Psoas muscle (tissue), 8 donors: ENCODE measurements around the gene URM1. TPM values are rescaled to one million over a fixed set of nuclear protein-coding genes. Genes with fewer than 3 reads are reported as not detected.

Source experiments
- ATAC-seq, 4 donors: fragments of 200-7000 bp; cut with Tn5 transposase; one replicate each; pipeline ENCODE4 v1.9.1; 2020; ENCODE audit warnings: moderate library complexity in 3 of 4, mild to moderate bottlenecking in 2 of 4
- DNase-seq, 2 donors: peaks; one replicate each; pipeline ENCODE4 v3.0.0-alpha.2; 2020
- H3K27ac ChIP-seq: fragments of 200-600 bp; one replicate; pipeline ENCODE4 v1.8.0; 2022
- H3K27me3 ChIP-seq, 3 donors: fragments of 200-600 bp in 1 of 3; one replicate each; pipeline versions ENCODE4 v1.6.1 to v1.8.0; 2013 to 2022; ENCODE audit warnings: low read length in 2 of 3, mild to moderate bottlenecking in 2 of 3, moderate library complexity in 1 of 3; ENCODE audit not compliant: insufficient read depth in 3 of 3
- H3K36me3 ChIP-seq, 2 donors: fragments of 200-600 bp in 1 of 2; one replicate each; pipeline versions ENCODE4 v1.6.1 to v1.8.0; 2013 to 2022; ENCODE audit warnings: low read depth in 1 of 2, mild to moderate bottlenecking in 1 of 2, moderate library complexity in 1 of 2; ENCODE audit not compliant: insufficient read depth in 1 of 2
- H3K4me1 ChIP-seq: fragments of 200-600 bp; one replicate; pipeline ENCODE4 v1.8.0; 2022
- H3K4me3 ChIP-seq: fragments of 200-600 bp; one replicate; pipeline ENCODE4 v1.8.0; 2022; ENCODE audit warnings: mild to moderate bottlenecking
- H3K9me3 ChIP-seq: fragments of 200-600 bp; one replicate; pipeline ENCODE4 v1.8.0; 2022
- CTCF ChIP-seq: fragments of 200-600 bp; IDR thresholded peaks from one replicate; pipeline ENCODE4 v1.8.0; 2022; ENCODE audit warnings: antibody characterized with exemption
- WGBS, 3 donors: extraction: QIAGEN DNeasy Blood & Tissue Kit; methylation state at CpG; one replicate each; pipeline versions ENCODE4 v1.1.6 to v1.1.7; 2013; 5-methylcytosine and 5-hydroxymethylcytosine counted together
- intact Hi-C, 2 donors: fragments of 100-400 bp; cut with DNase I; formaldehyde crosslinking; loops; one replicate each; pipeline versions ENCODE4 v1.11.0 to v1.14.2; 2022
- polyA plus RNA-seq, 3 donors: library from polyadenylated mRNA; stranded (reverse); fragments of 200-250 nt; gene quantifications; one replicate each; pipeline ENCODE4 v1.2.3, GENCODE V29; 2013
- total RNA-seq, 4 donors: library from RNA; stranded (reverse); fragmentation: NEBNext Ultra II Directional in 2 of 4; extraction: Animal tissue kit (Norgen Biotek cat#: 25700) in 2 of 4; gene quantifications; one replicate each; pipeline versions ENCODE4 v1.2.1 to v1.2.4, GENCODE V29; 2021 to 2023
- donor health status: healthy with polysubstance abuse.
- donor health status: DM: no; HTN: no; CAD: no; lungs with moderate emphysema.
- donor health status: Bipolar disorder and iron deficiency.
- donor health status: healthy.
- donor health status: DM: yes; HTN: yes; CAD: no.
- donor health status: DM: no; HTN: no; CAD: no.
- donor health status: DM: no; HTN: no; CAD: no.
- donor health status: DM: yes; HTN: yes; CAD: no.

The URM1 gene
- total and polyA plus RNA-seq, 7 donors, result 34.5 to 111 (median 57.9) TPM

- Histone ChIP-seq H3K9me3 (no peaks in the 10 kb centered on the region), H3K4me3 (no peak overlapping the region), H3K4me1 (peaks cover 7% of the 10 kb centered on the region), H3K27me3 (no peaks in the 10 kb centered on the region), H3K36me3 (peaks cover 0 to 74% of the 10 kb centered on the region in 2 donors), H3K27ac (no peak overlapping the region)
- intact Hi-C loops, result no loop called here
- no peak for DNase-seq
- no peak for TF ChIP-seq CTCF
- WGBS, 3 donors, result 68 to 84% (median 68%) methylated on average over 5 of the region's 5 CpGs
- no peak for ATAC-seq
Observed at GRCh38 chr9:128375865-128376264, 4.7 kb downstream of the URM1 start.

DNA sequence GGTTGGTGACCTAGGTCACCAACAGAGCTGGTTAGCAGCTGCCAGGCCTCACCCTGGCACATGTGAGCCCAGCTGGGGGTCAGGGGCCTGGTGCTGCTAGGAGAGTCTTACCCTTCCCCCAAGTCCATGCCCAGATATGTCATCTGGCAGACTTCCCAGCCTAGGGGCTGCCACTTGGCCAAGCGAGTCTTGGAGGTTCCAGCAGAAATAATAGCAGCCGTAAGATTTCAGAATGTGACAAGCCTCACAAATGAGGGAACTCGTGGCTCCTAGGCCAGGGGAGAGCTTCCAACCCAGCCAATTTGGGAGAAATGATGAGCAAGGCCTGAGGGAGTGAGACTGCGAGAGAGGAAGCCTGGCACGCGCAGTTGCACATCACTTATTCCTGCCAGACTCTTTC, 11.1 kb downstream of the URM1 start:
- 51 to 65% (median 53%) methylated on average over 6 of the region's 6 CpGs for WGBS, 3 donors
- H3K9me3 ChIP-seq, result no peaks in the 10 kb centered on the region
- intact Hi-C loops, result no loop called here
- DNase-seq (no peak), ATAC-seq (no peak)
- H3K4me1 ChIP-seq, result no peaks in the 10 kb centered on the region
- H3K27ac ChIP-seq, result no peak overlapping the region
- peaks cover 0 to 84% of the 10 kb centered on the region in 2 donors for H3K36me3 ChIP-seq
- no peak for TF ChIP-seq CTCF
- no peak overlapping the region for H3K4me3 ChIP-seq
- H3K27me3 ChIP-seq, result no peaks in the 10 kb centered on the region

GRCh38 chr9:128383007-128383753, 12.0 kb downstream of the URM1 start:
- intact Hi-C loops, result no loop called here

GRCh38 chr9:128383791-128384190, 12.6 kb downstream of the URM1 start:
- intact Hi-C loops, result no loop called here
- WGBS, 3 donors, result 56 to 63% (median 57%) methylated on average over 8 of the region's 8 CpGs
- peaks cover 8 to 84% of the 10 kb centered on the region in 2 donors for H3K36me3 ChIP-seq

More at GRCh38 chr9:128383007-128383753, 12.0 kb downstream of the URM1 start:
- H3K9me3 ChIP-seq, result no peaks in the 10 kb centered on the region
- no peak for TF ChIP-seq CTCF
- DNase-seq, result no peak
- no peak overlapping the region for H3K27ac ChIP-seq
- no peaks in the 10 kb centered on the region for H3K27me3 ChIP-seq
- no peaks in the 10 kb centered on the region for H3K4me1 ChIP-seq
- no peak for ATAC-seq
- 68 to 72% (median 68%) methylated on average over 9 of the region's 9 CpGs for WGBS, 3 donors
- H3K36me3 ChIP-seq, result peaks cover 2 to 84% of the 10 kb centered on the region in 2 donors
- H3K4me3 ChIP-seq, result no peak overlapping the region

More at GRCh38 chr9:128383791-128384190, 12.6 kb downstream of the URM1 start:
- H3K4me1 ChIP-seq, result no peaks in the 10 kb centered on the region
- no peak overlapping the region for H3K27ac ChIP-seq
- H3K9me3 ChIP-seq, result no peaks in the 10 kb centered on the region
- no peak overlapping the region for H3K4me3 ChIP-seq
- no peaks in the 10 kb centered on the region for H3K27me3 ChIP-seq
- ATAC-seq (peak; percentile 36 to 74 (median 40)), DNase-seq (no peak)
- no peak for TF ChIP-seq CTCF
